Measurements from ENCODE around the gene TAS2R30. TPM values are rescaled to one million over a fixed set of nuclear protein-coding genes. Genes with fewer than 3 reads are reported as not detected.
"Not testable (repeated sequence)": the region's sequence is repeated elsewhere in the genome, so short reads cannot be mapped to it uniquely, and the experiment has no call there.

The TAS2R30 gene
- total RNA-seq, 2 experiments from 2014 or later: 1.4 to 2.3 TPM

GRCh38 chr12:11108862-11109261, 25.6 kb downstream of the TAS2R30 start:
- H3K27ac Mint-ChIP-seq: no peak overlapping the region
- H3K4me3 Mint-ChIP-seq: no peak overlapping the region
- ATAC-seq (no peak), DNase-seq (no peak)
- H3K36me3 Mint-ChIP-seq (ENCODE audit: low read depth): peaks cover 73% of the 10 kb centered on the region
- H3K4me1 Mint-ChIP-seq (ENCODE audit: low read depth): peaks cover 32% of the 10 kb centered on the region
- ChIA-PET CTCF (no interaction called here), POLR2A (no interaction called here)
- intact Hi-C loops (cut with micrococcal nuclease): no loop called here
- H3K9me3 Mint-ChIP-seq: peaks cover 41% of the 10 kb centered on the region
- no peaks in the 10 kb centered on the region for H3K27me3 Mint-ChIP-seq
- TF ChIP-seq, protein P1, sequence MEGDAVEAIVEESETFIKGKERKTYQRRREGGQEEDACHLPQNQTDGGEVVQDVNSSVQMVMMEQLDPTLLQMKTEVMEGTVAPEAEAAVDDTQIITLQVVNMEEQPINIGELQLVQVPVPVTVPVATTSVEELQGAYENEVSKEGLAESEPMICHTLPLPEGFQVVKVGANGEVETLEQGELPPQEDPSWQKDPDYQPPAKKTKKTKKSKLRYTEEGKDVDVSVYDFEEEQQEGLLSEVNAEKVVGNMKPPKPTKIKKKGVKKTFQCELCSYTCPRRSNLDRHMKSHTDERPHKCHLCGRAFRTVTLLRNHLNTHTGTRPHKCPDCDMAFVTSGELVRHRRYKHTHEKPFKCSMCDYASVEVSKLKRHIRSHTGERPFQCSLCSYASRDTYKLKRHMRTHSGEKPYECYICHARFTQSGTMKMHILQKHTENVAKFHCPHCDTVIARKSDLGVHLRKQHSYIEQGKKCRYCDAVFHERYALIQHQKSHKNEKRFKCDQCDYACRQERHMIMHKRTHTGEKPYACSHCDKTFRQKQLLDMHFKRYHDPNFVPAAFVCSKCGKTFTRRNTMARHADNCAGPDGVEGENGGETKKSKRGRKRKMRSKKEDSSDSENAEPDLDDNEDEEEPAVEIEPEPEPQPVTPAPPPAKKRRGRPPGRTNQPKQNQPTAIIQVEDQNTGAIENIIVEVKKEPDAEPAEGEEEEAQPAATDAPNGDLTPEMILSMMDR (IDR thresholded peaks at IDR 0.05): no peak

DNA sequence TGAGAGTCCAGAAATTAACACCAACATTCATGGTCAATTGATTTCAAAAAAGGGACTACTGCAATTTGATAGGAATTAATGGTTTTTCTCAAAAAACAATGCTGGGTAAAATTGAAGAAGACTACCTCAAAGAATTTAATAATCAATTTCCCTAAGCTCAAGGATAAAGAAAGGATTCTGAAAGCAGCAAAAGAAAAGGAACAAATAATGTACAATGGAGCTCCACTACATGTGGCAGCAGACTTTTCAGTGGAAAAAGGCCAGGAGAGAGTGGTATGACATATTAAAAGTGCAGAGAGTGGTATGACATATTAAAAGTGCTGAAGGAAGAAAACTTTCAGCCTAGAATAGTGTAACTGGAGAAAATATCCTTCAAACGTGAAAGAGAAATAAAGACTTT, 26.7 kb downstream of the TAS2R30 start:
- H3K27ac Mint-ChIP-seq: no peak overlapping the region
- H3K4me1 Mint-ChIP-seq (ENCODE audit: low read depth): peaks cover 29% of the 10 kb centered on the region
- H3K4me3 Mint-ChIP-seq: no peak overlapping the region
- DNase-seq (no peak), ATAC-seq (no peak)
- CTCF ChIA-PET: no interaction called here
- intact Hi-C loops (cut with micrococcal nuclease): no loop called here
- H3K36me3 Mint-ChIP-seq (ENCODE audit: low read depth): peaks cover 69% of the 10 kb centered on the region
- H3K27me3 Mint-ChIP-seq: no peaks in the 10 kb centered on the region
- H3K9me3 Mint-ChIP-seq: peaks cover 37% of the 10 kb centered on the region
- POLR2A ChIA-PET: no interaction called here
- TF ChIP-seq, protein P1 (IDR thresholded peaks at IDR 0.05): no peak

- intact Hi-C loops (cut with micrococcal nuclease): no loop called here
- peaks cover 58% of the 10 kb centered on the region for H3K36me3 Mint-ChIP-seq (ENCODE audit: low read depth)
- H3K4me1 Mint-ChIP-seq (ENCODE audit: low read depth): peaks cover 24% of the 10 kb centered on the region
- ChIA-PET CTCF (no interaction called here), POLR2A (no interaction called here)
- no peaks in the 10 kb centered on the region for H3K27me3 Mint-ChIP-seq
- H3K9me3 Mint-ChIP-seq: peaks cover 22% of the 10 kb centered on the region
- ATAC-seq: no peak
- TF ChIP-seq, protein P1 (IDR thresholded peaks at IDR 0.05): no peak
- no peak overlapping the region for H3K27ac Mint-ChIP-seq
- DNase-seq: no peak
- H3K4me3 Mint-ChIP-seq: no peak overlapping the region
Measured at GRCh38 chr12:11106288-11106687, 28.2 kb downstream of the TAS2R30 start.

DNA sequence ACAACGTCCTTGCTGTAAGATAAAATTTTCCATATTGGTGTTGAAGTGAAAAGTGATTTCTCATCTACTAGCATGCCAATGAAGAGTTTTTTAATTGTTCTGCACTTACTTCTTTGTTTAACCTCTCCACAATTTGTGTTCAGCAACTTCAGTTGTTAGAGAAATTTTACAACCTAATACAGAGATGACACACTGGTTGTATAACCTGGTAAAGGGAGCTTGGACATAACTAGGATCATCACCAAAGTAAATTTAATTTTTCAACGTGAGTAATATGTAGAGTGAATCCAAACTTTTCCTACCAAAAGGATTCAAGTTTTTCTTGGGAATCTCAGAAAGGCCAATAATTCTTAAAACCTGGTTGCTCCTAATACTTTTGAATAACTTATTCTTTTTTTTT, 28.9 kb downstream of the TAS2R30 start:
- TF ChIP-seq, protein P1 (IDR thresholded peaks at IDR 0.05): no peak
- no peak for ATAC-seq
- H3K4me1 Mint-ChIP-seq (ENCODE audit: low read depth): peaks cover 17% of the 10 kb centered on the region
- no peak overlapping the region for H3K4me3 Mint-ChIP-seq
- intact Hi-C loops (cut with micrococcal nuclease): no loop called here
- no peak overlapping the region for H3K27ac Mint-ChIP-seq
- CTCF ChIA-PET: no interaction called here
- H3K9me3 Mint-ChIP-seq: peaks cover 15% of the 10 kb centered on the region
- no peak for DNase-seq
- POLR2A ChIA-PET: no interaction called here
- peaks cover 53% of the 10 kb centered on the region for H3K36me3 Mint-ChIP-seq (ENCODE audit: low read depth)
- no peaks in the 10 kb centered on the region for H3K27me3 Mint-ChIP-seq

GRCh38 chr12:11094910-11095309, 39.5 kb downstream of the TAS2R30 start:
- H3K27ac Mint-ChIP-seq; CTCF ChIA-PET; H3K4me1 Mint-ChIP-seq (ENCODE audit: low read depth); POLR2A ChIA-PET; H3K9me3 Mint-ChIP-seq; DNase-seq; ATAC-seq; H3K4me3 Mint-ChIP-seq; H3K27me3 Mint-ChIP-seq: not testable (repeated sequence)
- intact Hi-C loops (cut with micrococcal nuclease): loop anchor here (5.0 kb wide), 1 partner anchor 58 kb away; no protein-coding TSS in a partner anchor
- peaks cover 16% of the 10 kb centered on the region for H3K36me3 Mint-ChIP-seq (ENCODE audit: low read depth)

DNA sequence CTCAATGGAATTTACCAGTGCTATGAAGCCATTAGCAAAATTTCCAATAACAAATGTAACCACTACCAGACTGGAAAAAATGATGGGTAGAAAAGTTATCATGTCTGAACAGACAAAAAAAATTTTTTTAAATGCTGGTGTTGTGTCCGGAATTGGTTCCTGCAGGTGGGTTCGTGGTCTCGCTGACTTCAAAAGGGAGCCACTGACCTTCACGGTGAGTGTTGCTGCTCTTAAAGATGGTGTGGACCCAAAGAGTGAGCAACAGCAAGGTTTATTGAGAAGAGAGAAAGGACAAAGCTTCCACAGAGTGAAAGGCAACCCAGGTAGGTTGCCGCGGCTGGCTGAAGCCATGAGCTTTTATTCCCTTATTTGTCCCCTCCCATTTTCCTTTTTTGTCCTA, 42.3 kb downstream of the TAS2R30 start, which contains the start of gene TAS2R43:
Gene TAS2R43, minus strand, starts transcription at position 186 of the 400 bp plus-strand sequence. Its CDS starts 84 bp downstream, at position 102.
- Mint-ChIP-seq H3K4me3 (no peak within 1 kb of the TSS), H3K27me3 (no peaks in the 10 kb centered on the region), H3K9me3 (no peaks in the 10 kb centered on the region), H3K4me1 (ENCODE audit: low read depth) (no peaks in the 10 kb centered on the region), H3K36me3 (ENCODE audit: low read depth) (no peaks in the 10 kb centered on the region), H3K27ac (no peak within 1 kb of the TSS)
- DNase-seq (no peak), ATAC-seq (no peak)
- CTCF ChIA-PET: no interaction called here
- TF ChIP-seq, protein P1 (IDR thresholded peaks at IDR 0.05): no peak
- intact Hi-C loops (cut with micrococcal nuclease): no loop called here
- POLR2A ChIA-PET: no interaction called here

Data from activated CD8-positive, alpha-beta T cell treated with anti-CD3 and anti-CD28 coated beads for 36 hours (primary cell).